GM12878 (cell line): Measurements from ENCODE around the gene CNNM1.

Experiments used
- CHD2 ChIP-seq: IDR thresholded peaks from 2 replicates; pipeline ENCODE4 v1.6.1; 2011; ENCODE audit warnings: low read depth, low read length, improper control_type of control experiment, borderline replicate concordance
- KDM1A ChIP-seq: fragments of 200-600 bp; sonication (generic); IDR thresholded peaks from 2 replicates; pipeline ENCODE4 v1.6.1; 2016; ENCODE audit warnings: borderline replicate concordance
- NFYA ChIP-seq: IDR thresholded peaks from 2 replicates; pipeline ENCODE4 v1.6.1; 2011; ENCODE audit warnings: low read depth, mild to moderate bottlenecking, low read length, improper control_type of control experiment, borderline replicate concordance
- NR2C2 ChIP-seq: IDR thresholded peaks from 2 replicates; pipeline ENCODE4 v1.6.1; 2011; ENCODE audit warnings: borderline replicate concordance, low read depth; ENCODE audit not compliant: control insufficient read depth, insufficient read length
- POLR2AphosphoS5 ChIP-seq: IDR thresholded peaks from 2 replicates; pipeline ENCODE4 v1.6.1; 2011; ENCODE audit warnings: mild to moderate bottlenecking, low read length, inconsistent platforms
- RAD21 ChIP-seq: IDR thresholded peaks from 2 replicates; pipeline ENCODE4 v1.6.1; 2011; ENCODE audit warnings: mild to moderate bottlenecking, low read depth, low read length, moderate library complexity; ENCODE audit not compliant: insufficient read depth
- SIN3A ChIP-seq: IDR thresholded peaks from 2 replicates; pipeline ENCODE4 v1.6.1; 2012; ENCODE audit warnings: low read depth, low read length, improper control_type of control experiment
- SMARCA5 ChIP-seq: fragments of 450-650 bp; IDR thresholded peaks from 2 replicates; pipeline ENCODE4 v1.6.1; 2017; ENCODE audit warnings: mild to moderate bottlenecking
- TAF1 ChIP-seq: IDR thresholded peaks from 2 replicates; pipeline ENCODE4 v1.6.1; 2011; ENCODE audit warnings: mild to moderate bottlenecking, low read depth, low read length, borderline replicate concordance
- ZNF274 ChIP-seq: IDR thresholded peaks from one replicate; pipeline ENCODE4 v1.8.0; 2011; ENCODE audit not compliant: insufficient read length, insufficient read depth
- TF ChIP-seq, protein P1 (sequence below), 3 experiments: IDR thresholded peaks in 2 of 3; conservative IDR thresholded peaks in 1 of 3; 2 replicates each; pipeline ENCODE4 v1.5.1; 2011; ENCODE audit warnings: low read depth in 3 of 3, low read length in 3 of 3, mild to moderate bottlenecking in 3 of 3, control low read depth in 2 of 3, moderate library complexity in 2 of 3, inconsistent platforms in 1 of 3, mixed read lengths in 1 of 3; ENCODE audit not compliant: control insufficient read depth in 2 of 3, insufficient read depth in 1 of 3; ENCODE audit errors: extremely low read depth in 1 of 3

DNA sequence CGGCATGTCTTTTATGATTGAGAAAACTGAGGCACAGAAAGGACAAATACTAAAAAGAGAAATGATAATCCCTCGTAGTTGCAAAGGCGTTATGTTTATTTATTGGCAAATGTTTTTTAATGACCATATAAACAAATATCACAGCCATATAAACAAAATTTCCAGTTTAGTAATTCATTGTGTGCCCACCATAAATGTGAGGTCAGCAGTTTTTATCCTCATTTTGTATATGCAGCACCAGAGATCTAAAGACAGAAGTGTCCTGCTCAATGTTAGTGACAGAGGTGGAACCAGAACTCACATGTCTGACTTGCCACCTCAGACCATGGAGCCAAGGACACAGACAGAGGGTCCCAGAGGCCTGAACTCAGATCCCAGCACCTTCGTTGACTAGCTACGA, 14.1 kb downstream of the CNNM1 start:
- TF ChIP-seq KDM1A (no peak), NFYA (no peak), NR2C2 (no peak), ZNF274 (no peak), SIN3A (no peak), POLR2AphosphoS5 (no peak), CHD2 (no peak), SMARCA5 (no peak), TAF1 (no peak), RAD21 (no peak)
- TF ChIP-seq, protein P1, sequence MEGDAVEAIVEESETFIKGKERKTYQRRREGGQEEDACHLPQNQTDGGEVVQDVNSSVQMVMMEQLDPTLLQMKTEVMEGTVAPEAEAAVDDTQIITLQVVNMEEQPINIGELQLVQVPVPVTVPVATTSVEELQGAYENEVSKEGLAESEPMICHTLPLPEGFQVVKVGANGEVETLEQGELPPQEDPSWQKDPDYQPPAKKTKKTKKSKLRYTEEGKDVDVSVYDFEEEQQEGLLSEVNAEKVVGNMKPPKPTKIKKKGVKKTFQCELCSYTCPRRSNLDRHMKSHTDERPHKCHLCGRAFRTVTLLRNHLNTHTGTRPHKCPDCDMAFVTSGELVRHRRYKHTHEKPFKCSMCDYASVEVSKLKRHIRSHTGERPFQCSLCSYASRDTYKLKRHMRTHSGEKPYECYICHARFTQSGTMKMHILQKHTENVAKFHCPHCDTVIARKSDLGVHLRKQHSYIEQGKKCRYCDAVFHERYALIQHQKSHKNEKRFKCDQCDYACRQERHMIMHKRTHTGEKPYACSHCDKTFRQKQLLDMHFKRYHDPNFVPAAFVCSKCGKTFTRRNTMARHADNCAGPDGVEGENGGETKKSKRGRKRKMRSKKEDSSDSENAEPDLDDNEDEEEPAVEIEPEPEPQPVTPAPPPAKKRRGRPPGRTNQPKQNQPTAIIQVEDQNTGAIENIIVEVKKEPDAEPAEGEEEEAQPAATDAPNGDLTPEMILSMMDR (IDR thresholded peaks at IDR 0.05 in 2 of 3, conservative IDR thresholded peaks at IDR 0.05 in 1 of 3; ENCODE audit: control insufficient read depth in 2 of 3, extremely low read depth in 1 of 3, insufficient read depth in 1 of 3, low read depth in 3 of 3, low read length in 3 of 3) = no peak
